ENCODE results near the gene GPC6. TPM values are rescaled to one million over a fixed set of nuclear protein-coding genes. Genes with fewer than 3 reads are reported as not detected.

Gene GPC6
- polyA plus RNA-seq, 1 donor from 2014 or later = 9.0 TPM

- no peaks in the 10 kb centered on the region for H4K20me1 ChIP-seq (ENCODE audit: insufficient read depth)
- no peak overlapping the region for H2AFZ ChIP-seq (ENCODE audit: low read depth, low read length)
- peaks cover 5% of the 10 kb centered on the region for H3K9me3 ChIP-seq (ENCODE audit: low read length)
- H3K36me3 ChIP-seq (ENCODE audit: insufficient read depth, low read length) = no peaks in the 10 kb centered on the region
- no peaks in the 10 kb centered on the region for H3K9me2 ChIP-seq (ENCODE audit: insufficient read depth, low read length)
- no peak for TF ChIP-seq EP300 (conservative IDR thresholded peaks at IDR 0.05; ENCODE audit: poor library complexity, severe bottlenecking)
- TF ChIP-seq MXI1 (conservative IDR thresholded peaks at IDR 0.05; ENCODE audit: poor library complexity, severe bottlenecking) = no peak
- no peak for TF ChIP-seq RAD21 (conservative IDR thresholded peaks at IDR 0.05)
- TF ChIP-seq REST (IDR thresholded peaks at IDR 0.05; ENCODE audit: borderline replicate concordance) = no peak
- no peak for TF ChIP-seq TAF1 (IDR thresholded peaks at IDR 0.05; ENCODE audit: low read depth)
- H3K27ac ChIP-seq (ENCODE audit: low read length) = no peak overlapping the region
- no peaks in the 10 kb centered on the region for H3K27me3 ChIP-seq (ENCODE audit: insufficient read depth, low read depth, low read length)
- no peak overlapping the region for H3K9ac ChIP-seq (ENCODE audit: low read length)
- H3F3A ChIP-seq (ENCODE audit: insufficient read depth, low read length, poor library complexity, severe bottlenecking) = no peaks in the 10 kb centered on the region
- H3K4me2 ChIP-seq (ENCODE audit: low read length) = no peak overlapping the region
- H3K79me2 ChIP-seq (replicated peaks; ENCODE audit: insufficient read depth, low read length) = no peaks in the 10 kb centered on the region
- no peak overlapping the region for H3K4me3 ChIP-seq (ENCODE audit: low read length)
Observed at GRCh38 chr13:94419925-94420305, 1193.3 kb downstream of the GPC6 start.

GRCh38 chr13:94427313-94427953 is 1200.8 kb downstream of the GPC6 start:
- no peaks in the 10 kb centered on the region for H3F3A ChIP-seq (ENCODE audit: insufficient read depth, low read length, poor library complexity, severe bottlenecking)
- no peak overlapping the region for H2AFZ ChIP-seq (ENCODE audit: low read depth, low read length)
- no peak overlapping the region for H3K4me3 ChIP-seq (ENCODE audit: low read length)
- H3K27me3 ChIP-seq (ENCODE audit: insufficient read depth, low read depth, low read length) = no peaks in the 10 kb centered on the region
- no peaks in the 10 kb centered on the region for H3K36me3 ChIP-seq (ENCODE audit: insufficient read depth, low read length)
- no peak overlapping the region for H3K9ac ChIP-seq (ENCODE audit: low read length)
- H3K4me2 ChIP-seq (ENCODE audit: low read length) = no peak overlapping the region
- no peaks in the 10 kb centered on the region for H3K9me2 ChIP-seq (ENCODE audit: insufficient read depth, low read length)
- no peaks in the 10 kb centered on the region for H4K20me1 ChIP-seq (ENCODE audit: insufficient read depth)
- TF ChIP-seq EP300 (conservative IDR thresholded peaks at IDR 0.05; ENCODE audit: poor library complexity, severe bottlenecking) = no peak
- no peak for TF ChIP-seq POLR2AphosphoS5 (IDR thresholded peaks at IDR 0.05)
- no peak for TF ChIP-seq EZH2 (IDR thresholded peaks at IDR 0.05; ENCODE audit: borderline replicate concordance, insufficient read depth, low read length, poor library complexity, severe bottlenecking)
- no peak for TF ChIP-seq TAF1 (IDR thresholded peaks at IDR 0.05; ENCODE audit: low read depth)
- peaks cover 3% of the 10 kb centered on the region for H3K9me3 ChIP-seq (ENCODE audit: low read length)
- H3K79me2 ChIP-seq (replicated peaks; ENCODE audit: insufficient read depth, low read length) = no peaks in the 10 kb centered on the region
- H3K27ac ChIP-seq (ENCODE audit: low read length) = no peak overlapping the region

GRCh38 chr13:94431574-94431973 is 1205.0 kb downstream of the GPC6 start:
- no peak for TF ChIP-seq MXI1 (conservative IDR thresholded peaks at IDR 0.05; ENCODE audit: poor library complexity, severe bottlenecking)
- no peak for TF ChIP-seq EP300 (conservative IDR thresholded peaks at IDR 0.05; ENCODE audit: poor library complexity, severe bottlenecking)
- no peak for TF ChIP-seq REST (IDR thresholded peaks at IDR 0.05; ENCODE audit: borderline replicate concordance)
- TF ChIP-seq RAD21 (conservative IDR thresholded peaks at IDR 0.05) = no peak
- TF ChIP-seq POLR2AphosphoS5 (IDR thresholded peaks at IDR 0.05) = no peak
- TF ChIP-seq TAF1 (IDR thresholded peaks at IDR 0.05; ENCODE audit: low read depth) = no peak
- TF ChIP-seq CTCF (IDR thresholded peaks at IDR 0.05; ENCODE audit: poor library complexity, severe bottlenecking) = no peak
- no peak for TF ChIP-seq SMC3 (conservative IDR thresholded peaks at IDR 0.05; ENCODE audit: poor library complexity)
- TF ChIP-seq EZH2 (IDR thresholded peaks at IDR 0.05; ENCODE audit: borderline replicate concordance, insufficient read depth, low read length, poor library complexity, severe bottlenecking) = no peak
- Histone ChIP-seq H3K9me2 (ENCODE audit: insufficient read depth, low read length) (no peaks in the 10 kb centered on the region), H3K4me2 (ENCODE audit: low read length) (no peak overlapping the region), H3F3A (ENCODE audit: insufficient read depth, low read length, poor library complexity, severe bottlenecking) (peaks cover 2% of the 10 kb centered on the region), H3K4me3 (ENCODE audit: low read length) (no peak overlapping the region), H3K9me3 (ENCODE audit: low read length) (peaks cover 3% of the 10 kb centered on the region), H3K9ac (ENCODE audit: low read length) (no peak overlapping the region), H3K27me3 (ENCODE audit: insufficient read depth, low read depth, low read length) (no peaks in the 10 kb centered on the region), H4K20me1 (ENCODE audit: insufficient read depth) (no peaks in the 10 kb centered on the region), H2AFZ (ENCODE audit: low read depth, low read length) (no peak overlapping the region), H3K27ac (ENCODE audit: low read length) (no peak overlapping the region), H3K36me3 (ENCODE audit: insufficient read depth, low read length) (no peaks in the 10 kb centered on the region), H3K79me2 (replicated peaks; ENCODE audit: insufficient read depth, low read length) (no peaks in the 10 kb centered on the region)

Measured in neural cell (in vitro differentiated cells).